GM23338 (cell line): ENCODE results near the gene SMIM14.

Source experiments
- CREB1 ChIP-seq: fragments of 250-450 bp; sonication (Bioruptor Pico); IDR thresholded peaks from 2 replicates; pipeline ENCODE4 v1.5.0; 2020; ENCODE audit warnings: low read depth, mild to moderate bottlenecking, moderate library complexity
- CTCF ChIP-seq, 2 experiments: fragments of 200-600 bp in 1 of 2; sonication (generic) in 1 of 2; conservative IDR thresholded peaks; 2 replicates each; pipeline versions ENCODE4 v1.5.1 to v1.6.1; 2016 to 2017; ENCODE audit warnings: antibody characterized with exemption in 2 of 2, low read depth in 2 of 2, mild to moderate bottlenecking in 2 of 2, moderate library complexity in 1 of 2
- EZH2phosphoT487 ChIP-seq: fragments of 200-600 bp; sonication (generic); IDR thresholded peaks from one replicate; pipeline ENCODE4 v1.8.1; 2018; ENCODE audit warnings: antibody characterized with exemption; ENCODE audit not compliant: unreplicated experiment
- POLR2AphosphoS5 ChIP-seq: IDR thresholded peaks from 2 replicates; pipeline ENCODE4 v1.6.1; 2016; ENCODE audit warnings: antibody characterized with exemption, low read depth
- TF ChIP-seq, protein P1 (sequence below): IDR thresholded peaks from one replicate; pipeline ENCODE4 v1.6.1; 2018; ENCODE audit warnings: antibody characterized with exemption; ENCODE audit not compliant: unreplicated experiment

- TF ChIP-seq CTCF (conservative IDR thresholded peaks at IDR 0.05; ENCODE audit: low read depth in 2 of 2) = no peak
- TF ChIP-seq POLR2AphosphoS5 = no peak
- TF ChIP-seq CREB1 = no peak
- no peak for TF ChIP-seq EZH2phosphoT487
- TF ChIP-seq, protein P1, sequence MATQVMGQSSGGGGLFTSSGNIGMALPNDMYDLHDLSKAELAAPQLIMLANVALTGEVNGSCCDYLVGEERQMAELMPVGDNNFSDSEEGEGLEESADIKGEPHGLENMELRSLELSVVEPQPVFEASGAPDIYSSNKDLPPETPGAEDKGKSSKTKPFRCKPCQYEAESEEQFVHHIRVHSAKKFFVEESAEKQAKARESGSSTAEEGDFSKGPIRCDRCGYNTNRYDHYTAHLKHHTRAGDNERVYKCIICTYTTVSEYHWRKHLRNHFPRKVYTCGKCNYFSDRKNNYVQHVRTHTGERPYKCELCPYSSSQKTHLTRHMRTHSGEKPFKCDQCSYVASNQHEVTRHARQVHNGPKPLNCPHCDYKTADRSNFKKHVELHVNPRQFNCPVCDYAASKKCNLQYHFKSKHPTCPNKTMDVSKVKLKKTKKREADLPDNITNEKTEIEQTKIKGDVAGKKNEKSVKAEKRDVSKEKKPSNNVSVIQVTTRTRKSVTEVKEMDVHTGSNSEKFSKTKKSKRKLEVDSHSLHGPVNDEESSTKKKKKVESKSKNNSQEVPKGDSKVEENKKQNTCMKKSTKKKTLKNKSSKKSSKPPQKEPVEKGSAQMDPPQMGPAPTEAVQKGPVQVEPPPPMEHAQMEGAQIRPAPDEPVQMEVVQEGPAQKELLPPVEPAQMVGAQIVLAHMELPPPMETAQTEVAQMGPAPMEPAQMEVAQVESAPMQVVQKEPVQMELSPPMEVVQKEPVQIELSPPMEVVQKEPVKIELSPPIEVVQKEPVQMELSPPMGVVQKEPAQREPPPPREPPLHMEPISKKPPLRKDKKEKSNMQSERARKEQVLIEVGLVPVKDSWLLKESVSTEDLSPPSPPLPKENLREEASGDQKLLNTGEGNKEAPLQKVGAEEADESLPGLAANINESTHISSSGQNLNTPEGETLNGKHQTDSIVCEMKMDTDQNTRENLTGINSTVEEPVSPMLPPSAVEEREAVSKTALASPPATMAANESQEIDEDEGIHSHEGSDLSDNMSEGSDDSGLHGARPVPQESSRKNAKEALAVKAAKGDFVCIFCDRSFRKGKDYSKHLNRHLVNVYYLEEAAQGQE = no peak
These were observed 79.0 kb downstream of the SMIM14 start for GRCh38 chr4:39559626-39560025.
